B cell (primary cell): ENCODE results near the gene BICDL1. TPM values are rescaled to one million over a fixed set of nuclear protein-coding genes. Genes with fewer than 3 reads are reported as not detected.

Experiments
- ATAC-seq: fragments of 200-7000 bp; cut with Tn5 transposase; one replicate; pipeline ENCODE4 v1.10.0; 2021; ENCODE audit warnings: low read depth, mild to moderate bottlenecking, moderate number of reproducible peaks, moderate library complexity
- CTCF ChIA-PET: fragments of 350-600 bp; sonication (Branson Sonifier 250); formaldehyde crosslinking; loops from one replicate; lab custom pipeline; 2021; ENCODE audit warnings: antibody characterized with exemption, inconsistent platforms; lab: Charles Lee
- POLR2A ChIA-PET: fragments of 350-600 bp; sonication (Branson Sonifier 250); formaldehyde crosslinking; loops from one replicate; lab custom pipeline; 2021; ENCODE audit warnings: antibody characterized with exemption; lab: Charles Lee
- DNase-seq: peaks from one replicate; pipeline ENCODE4 v3.0.0; 2013
- H2AFZ ChIP-seq: 2 replicates; pipeline ENCODE4 v1.6.1; 2012; ENCODE audit warnings: mild to moderate bottlenecking, low read depth, low read length; ENCODE audit not compliant: insufficient read depth, poor library complexity, severe bottlenecking
- H3K27ac ChIP-seq, 2 donors: 1 replicate in 1 of 2; 2 replicates in 1 of 2; pipeline ENCODE4 v1.5.1; 2012 to 2013; ENCODE audit warnings: low read length in 2 of 2, mild to moderate bottlenecking in 2 of 2, moderate library complexity in 1 of 2
- H3K27me3 ChIP-seq, 4 experiments: fragments of 200-600 bp in 1 of 4; sonication (generic) in 1 of 4; replicated peaks in 1 of 4; 1 replicate in 2 of 4; 2 replicates in 2 of 4; pipeline versions ENCODE4 v1.6.1 to v1.7.0; 2013 to 2016; ENCODE audit warnings: low read length in 3 of 4, mild to moderate bottlenecking in 2 of 4, mixed read lengths in 1 of 4, moderate library complexity in 1 of 4; ENCODE audit not compliant: insufficient read depth in 4 of 4, control insufficient read depth in 3 of 4; ENCODE audit errors: control extremely low read depth in 1 of 4
- H3K36me3 ChIP-seq, 2 experiments: replicated peaks in 1 of 2; 1 replicate in 1 of 2; 2 replicates in 1 of 2; pipeline versions ENCODE4 v1.6.1 to v1.7.1; 2013; ENCODE audit warnings: low read length in 1 of 2; ENCODE audit not compliant: insufficient read depth in 2 of 2, control insufficient read depth in 1 of 2; ENCODE audit errors: control extremely low read depth in 1 of 2, extremely low read depth in 1 of 2
- H3K4me1 ChIP-seq, 2 donors: fragments of 200-600 bp in 1 of 2; sonication (generic) in 1 of 2; 1 replicate in 1 of 2; 2 replicates in 1 of 2; pipeline versions ENCODE4 v1.5.1 to v1.6.1; 2013 to 2017; ENCODE audit warnings: low read length in 2 of 2; ENCODE audit not compliant: control insufficient read depth in 2 of 2, insufficient read depth in 2 of 2
- H3K4me2 ChIP-seq: replicated peaks from 2 replicates; pipeline ENCODE3; 2012; ENCODE audit warnings: mild to moderate bottlenecking, low read depth, low read length; ENCODE audit not compliant: poor library complexity, severe bottlenecking
- H3K4me3 ChIP-seq, 5 experiments: fragments of 200-600 bp in 1 of 5; sonication (generic) in 1 of 5; 1 replicate in 3 of 5; 2 replicates in 2 of 5; pipeline versions ENCODE4 v1.5.1 to v1.7.0; 2011 to 2016; ENCODE audit warnings: low read length in 4 of 5, mild to moderate bottlenecking in 4 of 5, low read depth in 2 of 5, control low read depth in 1 of 5, moderate library complexity in 1 of 5; ENCODE audit not compliant: insufficient read depth in 1 of 5; ENCODE audit errors: control extremely low read depth in 1 of 5, extremely low read depth in 1 of 5
- H3K79me2 ChIP-seq: fragments of 200-600 bp; sonication (generic); one replicate; pipeline ENCODE4 v1.6.0; 2016; ENCODE audit warnings: low read length; ENCODE audit not compliant: control insufficient read depth, insufficient read depth
- H3K9ac ChIP-seq: fragments of 200-600 bp; sonication (generic); 2 replicates; pipeline ENCODE4 v1.6.1; 2017; ENCODE audit warnings: mild to moderate bottlenecking, low read length, moderate library complexity
- H3K9me3 ChIP-seq, 3 donors: one replicate each; pipeline versions ENCODE4 v1.6.1 to v1.7.1; 2013; ENCODE audit warnings: low read length in 2 of 3; ENCODE audit not compliant: control insufficient read depth in 2 of 3, insufficient read depth in 1 of 3; ENCODE audit errors: control extremely low read depth in 1 of 3
- H4K20me1 ChIP-seq: 2 replicates; pipeline ENCODE4 v1.6.0; 2012; ENCODE audit warnings: mild to moderate bottlenecking, low read length; ENCODE audit not compliant: insufficient read depth, control insufficient read depth, poor library complexity, severe bottlenecking
- H3K27ac Mint-ChIP-seq: one replicate; pipeline ENCODE4 v1.8.0; 2021; ENCODE audit warnings: mixed read lengths
- H3K27me3 Mint-ChIP-seq: one replicate; pipeline ENCODE4 v1.8.0; 2021; ENCODE audit warnings: mixed read lengths
- H3K4me1 Mint-ChIP-seq: one replicate; pipeline ENCODE4 v1.8.0; 2021; ENCODE audit warnings: mixed read lengths
- H3K4me3 Mint-ChIP-seq: one replicate; pipeline ENCODE4 v1.8.0; 2021; ENCODE audit warnings: mixed read lengths
- H3K9me3 Mint-ChIP-seq: one replicate; pipeline ENCODE4 v1.8.0; 2022; ENCODE audit warnings: mixed read lengths; ENCODE audit not compliant: insufficient read depth
- CTCF ChIP-seq: fragments of 200-600 bp; IDR thresholded peaks from one replicate; pipeline ENCODE4 v1.8.0; 2022; ENCODE audit warnings: antibody characterized with exemption, mild to moderate bottlenecking
- EZH2 ChIP-seq: IDR thresholded peaks from 2 replicates; pipeline ENCODE4 v1.6.1; 2012; ENCODE audit warnings: borderline replicate concordance, low read depth, mild to moderate bottlenecking, moderate library complexity, low read length; ENCODE audit not compliant: insufficient read depth, poor library complexity, severe bottlenecking
- WGBS: methylation state at CpG from one replicate; pipeline ENCODE4 v1.1.5; 2013; ENCODE audit warnings: missing lambda C conversion rate; ENCODE audit not compliant: insufficient coverage; 5-methylcytosine and 5-hydroxymethylcytosine counted together
- intact Hi-C: fragments of 100-400 bp; cut with micrococcal nuclease; formaldehyde crosslinking; loops from one replicate; pipeline ENCODE4 v1.10.0; 2022
- polyA plus RNA-seq: library from polyadenylated mRNA; depleted of rRNA; stranded (reverse); fragments of >200 nt; gene quantifications from 2 replicates; pipeline ENCODE4 v1.2.3, GENCODE V29; 2012
- total RNA-seq, 2 donors: library from RNA; stranded (reverse); fragments of 120-200 nt in 1 of 2; gene quantifications; 1 replicate in 1 of 2; 2 replicates in 1 of 2; pipeline versions ENCODE4 v1.2.3 to v1.2.4, GENCODE V29; 2013 to 2022

BICDL1 gene
- total and polyA plus RNA-seq, 2 donors (not counting 1 experiment from before 2014, with no cell fraction given): 15.6 to 41.5 TPM

- Histone ChIP-seq H3K27me3 (no peaks in the 10 kb centered on the region), H3K4me2 (no peak overlapping the region), H3K36me3 (peaks cover 2 to 41% of the 10 kb centered on the region in 2 experiments), H4K20me1 (peaks cover under 1% of the 10 kb centered on the region), H3K4me3 (no peak overlapping the region), H3K27ac (no peak overlapping the region), H3K4me1 (peaks cover 13 to 30% of the 10 kb centered on the region in 2 donors), H2AFZ (no peak overlapping the region), H3K9me3 (no peaks in the 10 kb centered on the region), H3K79me2 (peaks cover 1% of the 10 kb centered on the region), H3K9ac (no peak overlapping the region)
- ChIA-PET CTCF (no interaction called here), POLR2A (interaction anchor here (0.6 kb wide), 1 partner anchor 77 kb away, joined by 8 read pairs; no protein-coding TSS in a partner anchor)
- 97% methylated on average over 2 of the region's 6 CpGs for WGBS
- no peaks in the 10 kb centered on the region for H3K9me3 Mint-ChIP-seq
- H3K27me3 Mint-ChIP-seq: no peaks in the 10 kb centered on the region
- TF ChIP-seq EZH2: no peak
- peaks cover 25% of the 10 kb centered on the region for H3K4me1 Mint-ChIP-seq
- no peak overlapping the region for H3K4me3 Mint-ChIP-seq
- DNase-seq (no peak), ATAC-seq (no peak)
- peak overlapping the region; percentile 53 for H3K27ac Mint-ChIP-seq
- intact Hi-C loops: no loop called here
These were observed 137.0 kb downstream of the BICDL1 start for GRCh38 chr12:120125792-120126634.

- intact Hi-C loops: no loop called here
- Mint-ChIP-seq H3K4me1 (peaks cover 22% of the 10 kb centered on the region), H3K9me3 (no peaks in the 10 kb centered on the region), H3K27ac (no peak overlapping the region), H3K4me3 (no peak overlapping the region), H3K27me3 (no peaks in the 10 kb centered on the region)
- H3K36me3 ChIP-seq: peaks cover 2 to 47% of the 10 kb centered on the region in 2 experiments
- H2AFZ ChIP-seq: no peak overlapping the region
- no peak overlapping the region for H3K4me2 ChIP-seq
- no peaks in the 10 kb centered on the region for H3K79me2 ChIP-seq
- H3K27me3 ChIP-seq: no peaks in the 10 kb centered on the region
- H3K4me1 ChIP-seq: peaks cover 12 to 25% of the 10 kb centered on the region in 2 donors
- H3K4me3 ChIP-seq: no peak overlapping the region
- WGBS: 53% methylated on average over 2 of the region's 2 CpGs
- no peak overlapping the region for H3K27ac ChIP-seq
- TF ChIP-seq EZH2 (no peak), CTCF (no peak)
- no peaks in the 10 kb centered on the region for H3K9me3 ChIP-seq
- ATAC-seq: no peak
- no peaks in the 10 kb centered on the region for H4K20me1 ChIP-seq
- H3K9ac ChIP-seq: no peak overlapping the region
- ChIA-PET CTCF (interaction anchor here (1.1 kb wide), 1 partner anchor 12 kb away, joined by 3 read pairs; no protein-coding TSS in a partner anchor), POLR2A (no interaction called here)
- DNase-seq: no peak
These were observed 137.6 kb downstream of the BICDL1 start for GRCh38 chr12:120126635-120127005.
